Activated CD8-positive, alpha-beta memory T cell treated with anti-CD3 and anti-CD28 coated beads, Interleukin-2, amount 50 U/mL, for 24 hours (primary cell): ENCODE measurements around the gene TMEM179.
"Not testable (repeated sequence)": the region's sequence is repeated elsewhere in the genome, so short reads cannot be mapped to it uniquely, and the experiment has no call there.

Experiments used
- DNase-seq: peaks from one replicate; pipeline ENCODE4 v3.0.0-alpha.2; 2020; ENCODE audit errors: extremely low read depth

The TMEM179 gene

DNA sequence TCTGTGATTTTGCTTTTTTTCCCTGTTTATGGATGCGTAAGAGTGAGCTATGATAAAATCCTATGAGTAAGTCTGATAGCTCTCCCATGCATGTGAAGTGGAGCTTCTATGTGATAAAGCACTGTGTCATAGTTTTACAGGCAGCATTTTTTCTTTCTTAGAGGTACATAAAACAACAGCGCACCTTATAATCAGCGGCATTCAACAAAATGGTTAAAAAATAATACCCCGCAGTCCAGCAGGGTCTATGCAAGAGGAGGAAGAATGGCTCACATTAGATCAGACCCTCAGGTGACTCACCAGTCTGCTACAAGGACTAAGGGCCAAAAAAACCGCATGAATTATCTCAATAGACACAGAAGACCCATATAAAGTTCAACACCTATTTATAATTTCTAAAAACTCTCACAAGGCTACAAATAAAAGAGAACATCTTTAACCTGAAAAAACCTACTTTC is 33.0 kb upstream of the TMEM179 start:
- DNase-seq = no peak

DNA sequence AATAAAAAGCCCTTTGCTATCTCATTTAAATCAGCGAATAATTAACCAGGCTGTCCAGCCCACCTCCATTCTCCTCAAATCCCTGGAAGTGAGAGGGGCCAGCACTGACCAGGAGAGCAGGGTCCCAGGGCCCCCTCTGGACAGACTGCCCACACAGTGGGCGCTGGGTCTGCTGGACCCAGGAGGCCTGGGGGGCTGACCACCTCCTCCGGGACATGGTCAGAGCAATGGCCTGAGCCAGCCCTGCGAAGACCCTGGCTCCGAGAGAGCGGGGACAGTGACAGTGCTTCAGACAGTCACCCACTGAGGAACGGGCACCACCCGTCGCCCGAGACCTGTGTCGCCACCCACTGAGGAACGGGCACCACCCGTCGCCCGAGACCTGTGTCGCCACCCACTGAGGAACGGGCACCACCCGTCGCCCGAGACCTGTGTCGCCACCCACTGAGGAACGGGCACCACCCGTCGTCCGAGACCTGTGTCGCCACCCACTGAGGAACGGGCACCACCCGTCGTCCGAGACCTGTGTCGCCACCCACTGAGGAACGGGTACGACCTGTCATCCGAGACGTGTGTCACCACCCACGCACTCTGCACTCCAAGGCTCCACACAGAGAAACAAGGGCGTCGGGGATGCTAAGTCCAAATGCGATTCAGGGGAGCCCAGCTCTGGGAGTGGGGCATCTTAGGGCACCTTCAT is 32.4 kb upstream of the TMEM179 start:
- not testable (repeated sequence) for DNase-seq

DNA sequence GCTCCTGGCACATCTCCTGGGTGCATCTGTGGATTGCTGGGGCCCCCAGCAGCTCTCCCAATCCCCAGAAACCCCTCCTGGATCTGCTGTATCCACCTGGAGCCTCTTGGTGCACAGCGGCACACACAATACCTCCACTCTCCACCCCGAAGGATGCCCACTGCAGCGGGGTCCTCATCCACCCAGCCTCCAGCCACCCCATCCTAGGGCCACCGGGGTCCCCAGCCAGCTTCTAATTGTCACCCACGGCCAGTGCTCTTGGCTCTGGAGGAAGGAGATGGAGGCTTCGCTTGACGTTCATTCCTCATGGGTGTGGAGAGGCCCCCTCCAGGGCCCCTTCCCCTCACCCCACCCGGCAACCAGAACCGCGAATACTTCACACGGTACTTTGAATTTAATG is 31.6 kb upstream of the TMEM179 start:
- DNase-seq = no peak

DNA sequence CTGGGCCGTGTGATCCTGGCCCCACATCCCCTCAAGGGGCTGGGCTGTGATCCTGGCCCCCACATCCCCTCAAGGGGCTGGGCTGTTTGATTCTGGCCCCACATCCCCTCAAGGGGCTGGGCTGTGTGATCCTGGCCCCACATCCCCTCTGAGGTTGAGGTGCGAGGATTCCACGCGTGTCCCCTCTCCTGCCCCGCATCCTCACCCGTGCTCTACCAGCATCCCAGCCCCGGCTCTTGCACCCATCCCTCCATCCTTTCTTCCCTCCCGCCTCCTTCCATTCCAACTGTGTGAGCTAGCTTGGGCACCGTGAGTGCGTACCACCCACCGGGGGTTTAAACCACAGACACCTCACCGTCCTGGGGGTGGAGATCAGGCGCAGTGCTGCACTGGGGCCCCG is 31.1 kb upstream of the TMEM179 start:
- no peak for DNase-seq

DNA sequence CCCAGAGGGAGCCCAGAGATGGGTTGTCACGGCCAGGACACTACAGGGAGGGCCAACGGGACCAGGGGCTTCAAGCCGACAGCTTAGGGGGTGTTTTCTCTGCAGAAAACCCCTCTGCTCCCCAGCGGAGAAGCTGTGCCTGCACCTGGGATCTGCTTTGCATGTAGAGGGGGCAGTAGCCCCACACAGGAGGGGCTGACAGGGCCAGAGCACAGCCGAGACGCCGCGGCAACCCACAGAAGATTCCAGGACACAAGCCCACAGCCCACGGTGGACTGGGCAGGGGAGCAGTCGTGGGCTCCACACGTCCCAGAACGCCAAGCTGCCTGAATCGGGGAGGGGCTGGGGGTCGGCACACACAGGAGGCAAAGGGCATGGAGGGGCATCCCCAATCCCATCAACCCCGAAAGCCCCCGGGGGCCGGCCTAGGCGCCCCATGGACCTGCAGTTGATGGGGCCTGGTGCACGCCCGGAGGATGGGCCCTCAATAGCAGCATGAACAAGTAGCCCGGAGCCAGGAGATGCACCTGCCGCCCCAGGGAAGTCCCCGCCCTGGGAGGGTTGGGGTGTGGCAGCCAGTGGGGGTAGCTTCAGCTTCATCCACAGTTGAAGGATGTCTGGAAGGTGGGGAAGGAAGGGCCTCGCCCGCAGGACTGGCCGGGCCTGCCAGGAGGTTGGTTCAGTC is 30.5 kb upstream of the TMEM179 start:
- no peak for DNase-seq

DNA sequence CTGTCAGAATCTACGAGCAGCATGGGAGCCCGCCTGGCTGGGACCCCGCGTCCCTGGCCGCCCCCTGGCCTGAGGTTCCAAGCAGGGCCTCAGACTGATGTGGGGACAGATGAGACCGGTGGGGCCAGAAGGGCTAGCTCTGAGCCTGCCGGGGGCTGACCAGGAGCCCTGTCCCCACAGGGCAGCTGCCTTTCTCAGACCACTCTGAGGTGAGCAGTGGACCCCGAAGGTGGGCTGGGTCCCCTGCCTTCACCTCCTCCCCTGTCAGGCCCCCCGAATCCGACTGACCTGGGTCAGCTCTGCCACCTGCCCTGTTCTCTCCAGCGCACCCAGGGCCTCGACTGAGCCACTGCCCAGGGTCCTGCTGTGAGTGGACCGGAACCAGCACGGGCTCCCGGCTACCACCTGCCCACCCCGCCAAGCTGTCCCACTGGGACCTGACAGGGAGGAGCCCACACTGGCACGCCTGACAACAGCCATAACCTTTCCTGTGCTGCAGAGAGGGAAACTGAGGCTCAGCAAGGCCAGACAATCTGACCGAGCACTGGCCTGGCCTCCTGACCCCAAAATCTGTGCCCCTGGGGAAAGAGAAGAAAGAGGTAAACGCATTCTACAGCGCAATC is 29.7 kb upstream of the TMEM179 start:
- no peak for DNase-seq

DNA sequence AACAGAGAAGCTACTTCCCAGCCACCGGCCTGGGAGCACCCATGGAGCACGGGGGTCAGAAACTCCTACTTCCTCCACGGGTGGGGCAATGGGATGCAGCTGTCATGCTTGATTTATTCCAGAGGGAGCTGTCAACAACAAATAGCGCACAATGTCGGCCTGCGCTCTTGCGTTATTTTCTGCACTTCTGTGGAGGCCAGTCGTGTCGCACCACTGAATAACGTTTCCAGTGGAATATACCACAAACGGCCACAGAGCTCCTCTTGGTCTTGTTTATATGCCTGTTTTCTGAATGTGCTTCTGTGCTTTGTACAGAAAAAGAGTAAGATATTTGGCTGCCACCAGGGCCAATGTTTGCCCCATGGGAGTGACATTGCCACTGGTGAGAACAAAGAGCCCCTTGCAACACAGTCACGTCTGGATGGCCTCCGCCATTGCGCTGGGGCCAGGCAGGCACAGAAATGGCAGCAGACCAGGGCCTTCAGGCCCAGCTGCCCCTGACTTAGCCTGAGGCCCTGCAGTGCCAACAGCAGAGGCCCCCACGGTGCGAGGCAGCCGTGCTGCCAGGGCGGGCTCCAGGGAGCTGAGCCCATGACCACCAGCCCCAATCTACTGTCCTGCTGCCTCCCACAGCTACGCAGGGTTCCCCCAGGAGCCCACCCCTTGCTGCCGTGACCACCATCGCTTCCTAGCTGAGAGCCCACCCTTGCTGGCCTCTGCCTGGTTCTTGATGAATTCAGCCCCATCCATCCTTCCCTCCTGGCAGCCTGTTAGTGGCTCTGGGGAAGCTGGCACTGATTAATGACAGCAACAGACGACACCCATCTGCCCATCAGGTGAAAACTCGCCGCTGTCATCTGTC is 28.9 kb upstream of the TMEM179 start:
- no peak for DNase-seq

DNA sequence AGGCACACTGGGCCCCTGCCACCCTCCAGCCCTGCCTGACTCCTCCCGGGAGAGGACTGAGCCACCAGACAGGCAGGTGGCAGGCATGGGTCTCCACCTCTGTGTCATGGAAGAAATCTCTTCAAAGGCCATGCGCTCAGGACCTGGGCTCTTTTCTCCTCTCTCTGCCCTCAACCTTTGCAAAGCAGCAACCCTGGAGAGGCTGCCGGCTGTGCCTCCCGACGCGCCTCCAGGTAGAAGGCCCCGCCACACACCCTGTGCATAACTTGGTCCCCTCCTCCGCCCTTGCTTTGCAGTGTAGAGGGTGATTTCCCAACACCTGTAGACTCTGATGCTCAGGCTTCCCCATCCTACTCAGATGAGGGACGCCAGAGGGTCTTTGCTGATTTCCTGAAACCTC is 28.2 kb upstream of the TMEM179 start:
- DNase-seq = no peak

DNA sequence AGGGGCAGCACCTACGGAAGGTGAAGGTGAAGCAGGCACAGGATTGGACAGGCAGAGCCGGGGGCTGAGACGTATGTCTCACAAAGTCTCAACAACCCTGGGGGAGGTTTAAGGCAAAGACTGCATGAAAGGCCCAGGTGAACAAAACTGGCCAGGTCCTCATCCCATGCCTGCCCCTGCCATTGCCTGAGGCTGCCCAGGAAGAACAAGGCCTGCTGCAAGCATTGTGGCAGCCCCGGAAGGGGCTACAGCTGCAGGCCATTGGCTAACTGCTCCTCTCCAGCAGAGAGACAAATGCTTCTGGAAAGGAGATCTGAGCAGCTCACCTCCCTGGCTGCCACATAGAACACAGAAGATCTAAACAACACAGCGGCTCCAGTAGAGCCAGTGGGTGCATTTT is 20.4 kb upstream of the TMEM179 start:
- DNase-seq = no peak

DNA sequence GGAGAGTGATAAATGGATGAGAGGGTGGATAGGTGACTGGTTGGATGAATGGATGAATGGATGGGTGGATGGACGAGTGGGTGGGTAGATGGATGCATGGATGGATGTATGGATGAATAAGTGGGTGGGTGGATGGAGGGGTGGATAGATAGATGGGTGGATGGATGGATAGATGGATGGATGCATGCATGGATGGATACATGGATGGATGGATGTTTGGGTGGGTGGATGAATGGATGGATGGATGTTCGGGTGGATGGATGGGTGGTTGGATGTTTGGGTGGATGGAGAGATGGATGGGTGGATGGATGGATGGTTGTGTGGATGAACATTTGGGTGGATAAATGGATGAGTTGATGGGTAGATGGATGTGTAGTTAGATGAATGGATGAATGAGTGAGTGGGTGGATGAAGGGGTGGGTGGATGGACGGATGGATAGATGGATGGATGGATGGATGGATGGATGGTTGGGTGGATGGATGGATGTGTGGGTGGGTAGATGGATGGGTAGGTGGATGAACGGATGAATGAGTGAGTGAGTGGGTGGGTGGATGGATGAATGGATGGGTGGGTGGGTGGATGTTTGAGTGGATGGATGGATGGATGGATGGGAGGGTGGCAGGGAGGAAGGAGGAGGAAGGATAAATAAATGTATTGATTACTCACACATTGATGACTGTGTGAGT is 9.7 kb upstream of the TMEM179 start:
- no peak for DNase-seq

DNA sequence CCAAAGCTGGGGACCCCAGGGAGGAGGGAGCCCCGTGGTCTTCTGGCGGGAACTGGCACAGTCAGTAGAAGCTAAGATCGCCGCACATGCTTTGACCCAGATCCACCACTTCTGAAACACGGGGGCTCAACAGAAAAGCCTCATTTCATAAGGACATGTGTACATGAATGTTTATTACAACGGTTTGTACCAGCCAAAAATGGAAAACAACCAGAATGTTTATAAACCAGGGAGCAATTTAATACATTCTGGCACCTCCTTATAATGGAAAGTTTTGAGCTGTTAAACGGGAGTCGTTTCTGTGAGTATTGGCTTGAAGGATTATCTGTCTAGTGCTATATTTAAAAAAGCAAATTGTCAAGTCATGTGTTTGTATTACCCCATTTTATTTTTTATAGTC is 7.3 kb upstream of the TMEM179 start:
- DNase-seq = no peak

DNA sequence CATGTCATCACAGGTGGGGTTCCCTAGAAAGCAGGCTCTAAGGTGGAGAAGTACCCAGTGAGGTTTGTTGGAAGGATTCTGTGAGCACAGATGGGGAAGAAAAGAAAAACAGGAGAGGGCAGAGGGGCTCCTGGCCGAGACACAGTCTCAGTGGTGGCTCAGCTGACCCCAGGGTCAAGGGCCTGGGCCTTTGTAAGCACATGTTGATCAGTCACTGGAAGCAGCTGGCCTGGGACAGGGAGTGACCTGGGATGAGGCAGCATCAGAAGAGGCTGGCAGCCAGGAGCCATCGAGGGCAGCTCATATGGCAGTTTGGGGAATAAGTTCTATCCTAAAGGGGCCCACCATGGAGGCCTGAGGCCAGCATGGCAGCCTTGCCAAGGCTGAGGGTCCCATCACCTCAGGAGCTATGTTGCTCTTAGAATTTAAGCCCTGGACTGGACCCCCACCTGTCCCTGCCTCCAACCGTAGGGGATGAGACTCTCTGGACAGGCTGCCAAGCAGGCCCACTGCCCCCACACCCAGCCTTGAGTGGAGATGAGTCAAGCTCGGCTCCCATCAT is 6.3 kb upstream of the TMEM179 start:
- DNase-seq = no peak

DNA sequence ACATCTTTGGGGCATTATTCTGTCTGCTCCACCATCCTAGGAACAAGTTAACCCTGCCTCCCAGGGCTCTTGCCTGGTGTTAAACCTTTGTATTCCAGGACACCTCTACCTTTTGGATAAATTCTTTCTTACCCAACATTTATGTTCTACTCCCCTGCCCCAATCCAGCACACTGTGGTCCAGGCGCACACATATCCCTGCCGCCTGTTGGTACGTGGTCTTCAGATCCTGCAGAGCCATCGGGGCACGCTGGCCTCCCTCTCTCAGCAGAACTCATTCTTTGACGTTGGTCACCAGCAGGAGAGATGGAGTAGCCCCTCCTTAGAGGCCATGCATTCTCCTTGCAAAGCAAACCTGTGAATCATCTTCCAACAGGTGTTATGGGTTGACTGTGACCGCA is 5.1 kb upstream of the TMEM179 start:
- no peak for DNase-seq

DNA sequence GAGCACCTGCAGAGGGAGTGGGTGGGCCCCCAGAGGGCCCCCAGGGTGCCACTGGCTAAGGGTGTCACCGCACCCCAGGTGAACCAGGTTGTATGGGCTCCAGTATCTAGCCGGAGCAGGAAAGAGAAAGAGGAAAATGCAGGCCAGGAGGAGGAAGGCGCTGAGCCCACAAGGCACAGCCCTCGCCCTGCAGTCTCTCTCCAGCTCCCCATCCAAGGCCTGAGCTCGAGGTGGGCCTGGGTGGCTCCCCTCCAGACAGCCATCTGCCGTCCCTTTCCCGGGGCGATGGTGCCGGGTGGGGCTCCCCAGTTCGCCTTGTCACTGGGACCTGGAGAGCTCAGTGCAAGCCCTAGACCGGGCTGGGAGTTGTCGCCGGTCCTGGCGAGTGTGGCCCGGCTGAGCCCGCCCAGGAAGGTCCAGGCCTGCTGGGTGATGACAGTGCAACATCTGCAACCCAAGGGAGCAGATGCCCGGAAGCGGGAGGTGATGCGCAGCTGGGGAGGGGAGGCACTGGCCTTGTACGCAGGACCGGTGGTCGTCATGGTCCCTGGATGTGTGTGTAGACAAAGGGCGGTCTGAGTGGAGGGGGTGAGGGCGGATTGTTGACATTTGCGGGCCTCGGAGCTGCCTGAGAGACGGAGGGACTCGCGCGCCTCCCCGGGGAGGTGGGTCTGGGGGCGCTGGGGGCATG is 716 bp downstream of the TMEM179 start:
- DNase-seq = no peak

DNA sequence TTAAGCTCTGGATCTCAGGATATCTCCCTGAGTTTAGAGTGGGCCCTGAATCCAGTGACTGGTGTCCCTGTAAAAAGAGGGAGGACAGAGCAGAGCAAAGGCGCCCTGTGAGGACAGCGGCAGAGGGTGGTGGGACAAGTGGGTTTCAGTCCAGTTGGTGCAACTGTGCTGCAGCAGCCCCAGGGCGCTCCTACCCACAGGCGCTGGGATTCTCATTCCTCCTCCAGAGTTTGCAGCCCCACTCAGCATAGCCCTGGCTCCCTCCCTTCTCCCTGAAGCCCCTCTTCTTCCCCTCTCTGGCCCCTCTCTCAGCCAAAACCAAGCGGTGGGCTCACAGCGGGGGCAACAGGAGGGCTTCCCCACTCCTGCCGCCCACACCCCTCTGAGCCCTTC is 1.6 kb downstream of the TMEM179 start:
- no peak for DNase-seq

DNA sequence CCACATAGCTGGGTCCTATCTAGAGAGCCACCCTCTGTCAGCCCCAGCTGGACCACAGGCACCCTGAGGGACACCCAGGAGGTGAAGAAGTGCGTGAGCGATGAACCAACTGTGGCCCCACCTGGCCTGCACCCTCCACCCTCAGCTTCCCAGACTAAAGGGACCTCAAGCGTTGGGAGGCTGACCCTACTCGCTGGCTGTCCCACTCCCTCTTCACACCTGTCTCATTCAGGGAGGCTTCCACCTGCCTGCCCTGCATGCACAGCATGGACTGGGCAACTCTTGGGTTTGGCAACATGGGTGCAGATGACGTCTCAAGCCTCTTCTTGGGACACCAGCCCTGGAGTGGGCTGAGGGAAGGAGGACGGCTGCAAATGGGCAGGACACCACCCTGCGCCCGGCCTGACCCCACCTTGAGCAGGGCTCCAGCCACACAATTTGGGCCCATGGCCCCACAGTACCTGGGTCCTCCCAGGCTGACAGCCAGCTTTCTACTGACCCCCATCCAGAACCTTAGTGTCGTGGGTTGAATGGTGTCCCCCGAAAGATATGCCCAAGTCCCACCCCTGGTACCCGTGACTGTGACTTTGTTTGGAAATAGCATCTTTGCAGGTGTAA is 2.1 kb downstream of the TMEM179 start:
- no peak for DNase-seq

DNA sequence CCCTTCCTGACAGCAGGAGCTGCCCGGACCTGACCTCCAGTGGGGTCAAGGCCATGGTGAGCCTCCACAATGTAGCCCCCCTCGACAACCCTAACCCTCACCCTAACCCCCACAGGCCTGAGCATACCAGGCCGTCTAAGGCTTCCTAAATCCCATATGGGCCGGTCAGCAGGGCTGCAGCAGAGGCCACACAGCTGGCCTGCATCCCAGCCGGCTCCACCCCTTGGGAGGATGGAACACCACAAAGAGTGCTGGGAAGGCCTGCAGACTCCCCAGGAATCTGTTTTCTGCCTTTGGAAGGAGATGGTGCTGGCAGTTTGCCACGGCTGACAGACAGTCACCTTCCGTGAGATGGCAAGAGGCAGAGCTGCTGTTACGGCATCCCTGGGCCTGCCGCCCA is 2.8 kb downstream of the TMEM179 start:
- no peak for DNase-seq

DNA sequence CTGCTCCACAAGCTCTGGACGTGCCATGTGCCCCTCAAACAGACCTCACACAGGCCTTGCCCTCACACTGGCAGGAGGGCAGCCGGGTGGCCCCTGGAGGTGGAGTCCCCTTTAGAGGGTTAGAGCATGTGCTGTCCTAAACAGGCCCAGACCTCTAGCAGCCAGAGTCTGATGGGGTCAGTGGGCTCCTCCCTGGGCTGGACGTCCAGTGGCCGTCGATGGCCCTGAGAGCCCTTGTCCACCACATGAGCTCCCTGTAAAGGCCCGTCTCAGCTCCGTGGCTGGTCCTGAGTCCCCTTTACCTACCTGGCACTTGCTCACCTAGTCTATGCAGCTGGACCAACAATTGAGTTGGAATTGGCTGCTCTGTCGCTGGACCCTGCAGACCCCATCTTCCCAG is 3.8 kb downstream of the TMEM179 start:
- DNase-seq = no peak

DNA sequence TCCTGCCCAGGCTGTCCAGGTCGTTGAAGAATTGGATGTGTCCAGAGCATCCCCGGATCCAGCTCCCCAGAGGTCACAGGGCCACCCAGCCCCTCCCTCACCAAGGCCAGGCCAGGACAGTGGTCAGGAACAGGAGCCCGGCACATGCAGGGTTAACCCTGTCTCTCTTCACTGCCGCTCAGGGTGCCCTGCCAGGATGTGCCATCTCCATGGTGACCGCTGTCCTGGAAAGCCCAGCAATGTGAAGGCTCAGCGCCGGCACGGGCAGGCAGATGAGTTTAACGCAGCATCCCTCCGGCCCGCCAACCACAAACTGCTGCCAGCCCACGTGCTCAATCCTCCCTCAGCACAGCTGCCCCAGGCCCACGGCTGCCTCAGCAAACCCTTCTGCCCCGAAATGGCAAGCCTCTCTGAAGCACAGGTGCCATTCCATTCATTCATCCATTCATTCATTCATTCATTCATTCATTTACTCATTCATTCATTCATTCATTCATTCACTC is 4.4 kb downstream of the TMEM179 start:
- DNase-seq = no peak

DNA sequence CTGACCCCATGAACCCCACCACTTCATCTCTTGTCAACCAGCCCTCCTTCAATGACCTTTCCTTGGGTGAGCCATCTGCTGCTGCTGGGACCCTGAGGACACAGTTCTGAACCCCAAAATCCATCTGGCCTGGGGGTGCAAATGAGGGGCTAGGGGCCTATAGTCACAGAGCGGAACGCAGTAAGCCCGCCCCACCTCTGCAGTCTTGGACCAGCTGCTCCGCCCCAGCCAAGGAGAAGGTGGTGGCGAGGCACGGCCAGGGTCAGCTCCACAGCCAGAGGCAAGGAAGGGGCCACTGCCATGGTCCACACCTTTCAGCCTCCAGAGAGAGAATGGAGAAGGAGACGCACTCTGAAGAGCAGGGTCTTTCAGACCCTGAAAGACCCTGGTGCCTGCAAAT is 5.1 kb downstream of the TMEM179 start:
- no peak for DNase-seq
